Esophagus squamous epithelium (tissue), 4 donors: ENCODE results near the gene ZSWIM4.
"Not testable (repeated sequence)": the region's sequence is repeated elsewhere in the genome, so short reads cannot be mapped to it uniquely, and the experiment has no call there.

Experiments
- CTCF ChIP-seq, 6 experiments: fragments of 450-650 bp in 4 of 6; fragments of 200-600 bp in 2 of 6; sonication (generic) in 2 of 6; IDR thresholded peaks; one replicate each; pipeline ENCODE4 v1.5.1; 2016 to 2019; ENCODE audit warnings: antibody characterized with exemption in 6 of 6, mild to moderate bottlenecking in 4 of 6, moderate library complexity in 4 of 6
- POLR2A ChIP-seq, 4 donors: fragments of 450-650 bp; IDR thresholded peaks; one replicate each; pipeline ENCODE4 v1.6.1; 2017; ENCODE audit warnings: antibody characterized with exemption in 4 of 4, mild to moderate bottlenecking in 4 of 4, moderate library complexity in 3 of 4

GRCh38 chr19:13779794-13780193 lies 15.4 kb upstream of the ZSWIM4 start:
- not testable (repeated sequence) for TF ChIP-seq CTCF, POLR2A (IDR thresholded peaks at IDR 0.05)
